WERI-Rb-1 (cell line): ENCODE results near the gene TENM3.

ENCODE experiments used
- DNase-seq: peaks from one replicate; pipeline ENCODE4 v3.0.0-alpha.2; 2020
- H3K27ac ChIP-seq: fragments of 250-450 bp; sonication (Bioruptor Pico); 2 replicates; pipeline ENCODE4 v1.5.1; 2020; ENCODE audit warnings: mild to moderate bottlenecking, moderate library complexity
- H3K27me3 ChIP-seq: fragments of 250-450 bp; sonication (Bioruptor Pico); 2 replicates; pipeline ENCODE4 v1.5.1; 2021; ENCODE audit warnings: mild to moderate bottlenecking, low read depth, moderate library complexity; ENCODE audit not compliant: insufficient read depth, severe bottlenecking
- H3K36me3 ChIP-seq: fragments of 250-450 bp; sonication (Bioruptor Pico); 2 replicates; pipeline ENCODE4 v1.5.1; 2020; ENCODE audit warnings: mild to moderate bottlenecking, moderate library complexity
- H3K4me3 ChIP-seq: 2 replicates; pipeline ENCODE4 v1.5.1; 2011; ENCODE audit warnings: low read depth, mild to moderate bottlenecking, control low read depth, low read length
- H3K9me3 ChIP-seq: fragments of 250-450 bp; sonication (Bioruptor Pico); 2 replicates; pipeline ENCODE4 v1.5.1; 2021; ENCODE audit warnings: mild to moderate bottlenecking, moderate library complexity; ENCODE audit not compliant: severe bottlenecking
- TF ChIP-seq, protein P1 (sequence below): IDR thresholded peaks from 2 replicates; pipeline ENCODE4 v1.5.1; 2011; ENCODE audit warnings: low read depth, mild to moderate bottlenecking, control low read depth, inconsistent platforms, low read length

The TENM3 gene

DNA sequence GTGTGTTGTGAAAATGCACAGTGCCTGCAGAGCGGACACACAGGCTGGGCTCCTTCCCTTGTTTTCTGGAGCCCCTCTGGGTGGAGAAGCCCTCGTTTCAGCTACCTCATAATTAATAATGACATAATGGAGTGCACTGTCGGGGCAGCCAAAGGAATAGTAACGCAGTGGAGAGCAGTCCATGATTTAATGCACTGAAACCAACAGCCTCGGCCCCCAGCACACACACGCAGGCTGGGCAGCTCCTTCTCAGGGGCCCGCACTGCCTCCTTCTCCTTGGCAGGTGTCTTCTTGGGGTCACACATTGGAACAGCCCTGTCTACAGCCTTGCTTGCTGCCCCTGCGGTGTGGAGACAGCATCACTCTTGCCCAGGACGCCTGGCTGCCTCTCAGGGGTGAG, 584.8 kb downstream of the TENM3 start:
- H3K27me3 ChIP-seq = no peaks in the 10 kb centered on the region
- H3K4me3 ChIP-seq = no peak overlapping the region
- H3K36me3 ChIP-seq = no peaks in the 10 kb centered on the region
- H3K9me3 ChIP-seq = peaks cover 5% of the 10 kb centered on the region
- DNase-seq = no peak
- TF ChIP-seq, protein P1, sequence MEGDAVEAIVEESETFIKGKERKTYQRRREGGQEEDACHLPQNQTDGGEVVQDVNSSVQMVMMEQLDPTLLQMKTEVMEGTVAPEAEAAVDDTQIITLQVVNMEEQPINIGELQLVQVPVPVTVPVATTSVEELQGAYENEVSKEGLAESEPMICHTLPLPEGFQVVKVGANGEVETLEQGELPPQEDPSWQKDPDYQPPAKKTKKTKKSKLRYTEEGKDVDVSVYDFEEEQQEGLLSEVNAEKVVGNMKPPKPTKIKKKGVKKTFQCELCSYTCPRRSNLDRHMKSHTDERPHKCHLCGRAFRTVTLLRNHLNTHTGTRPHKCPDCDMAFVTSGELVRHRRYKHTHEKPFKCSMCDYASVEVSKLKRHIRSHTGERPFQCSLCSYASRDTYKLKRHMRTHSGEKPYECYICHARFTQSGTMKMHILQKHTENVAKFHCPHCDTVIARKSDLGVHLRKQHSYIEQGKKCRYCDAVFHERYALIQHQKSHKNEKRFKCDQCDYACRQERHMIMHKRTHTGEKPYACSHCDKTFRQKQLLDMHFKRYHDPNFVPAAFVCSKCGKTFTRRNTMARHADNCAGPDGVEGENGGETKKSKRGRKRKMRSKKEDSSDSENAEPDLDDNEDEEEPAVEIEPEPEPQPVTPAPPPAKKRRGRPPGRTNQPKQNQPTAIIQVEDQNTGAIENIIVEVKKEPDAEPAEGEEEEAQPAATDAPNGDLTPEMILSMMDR = no peak
- H3K27ac ChIP-seq = no peak overlapping the region

DNA sequence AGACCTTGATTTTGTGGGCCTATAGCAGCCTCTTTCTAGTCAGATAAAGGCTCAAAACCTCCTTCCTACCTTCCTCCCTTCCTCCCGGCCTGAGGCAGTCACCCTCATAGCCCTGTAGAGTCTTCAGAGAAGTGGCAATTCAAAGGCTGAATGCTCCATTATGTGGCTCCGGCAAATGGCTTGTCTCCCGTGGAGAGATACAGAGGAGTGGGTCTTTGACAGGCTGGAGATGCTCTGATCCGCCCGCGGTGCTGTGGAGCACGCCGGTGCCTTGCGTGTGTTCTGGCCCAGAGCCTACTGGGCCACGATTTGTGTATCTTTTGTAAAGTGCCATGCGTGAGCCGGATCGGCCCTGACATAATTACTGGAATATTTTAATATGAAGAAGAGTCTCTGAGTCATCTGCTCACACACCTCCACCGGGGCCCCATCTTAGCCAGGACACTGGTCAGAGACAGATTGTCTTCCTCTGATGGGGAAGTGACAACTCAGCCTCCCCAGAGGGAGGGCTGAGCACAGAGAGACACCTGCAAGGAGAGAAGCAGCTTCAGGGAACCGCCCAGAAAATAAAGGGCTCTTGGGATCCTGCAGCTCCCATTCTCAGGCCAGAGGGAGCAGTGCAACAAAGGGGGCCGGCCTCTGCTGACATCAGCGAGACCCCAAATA, 585.3 kb downstream of the TENM3 start:
- TF ChIP-seq, protein P1 = no peak
- H3K27me3 ChIP-seq = no peaks in the 10 kb centered on the region
- no peak overlapping the region for H3K27ac ChIP-seq
- H3K4me3 ChIP-seq = no peak overlapping the region
- H3K9me3 ChIP-seq = peaks cover 5% of the 10 kb centered on the region
- no peak for DNase-seq
- no peaks in the 10 kb centered on the region for H3K36me3 ChIP-seq

DNA sequence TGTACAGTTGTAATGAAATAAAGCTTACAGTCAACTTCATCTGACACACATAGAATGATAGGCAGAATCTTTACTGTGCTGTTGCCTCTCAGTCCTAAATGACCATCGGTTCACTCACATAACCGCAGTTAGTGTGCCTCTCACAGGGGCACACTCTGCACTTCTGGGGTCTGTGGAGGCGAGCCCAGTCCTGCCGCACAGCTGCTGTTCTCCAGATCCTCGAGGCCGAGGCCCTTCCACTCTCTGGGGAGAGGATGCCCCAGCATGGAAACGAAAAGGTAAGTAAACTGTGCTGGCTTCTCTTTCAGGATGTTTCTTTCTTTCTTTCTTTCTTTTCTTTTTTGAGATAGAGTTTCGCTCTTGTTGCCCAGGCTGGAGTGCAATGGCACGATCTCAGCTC, 586.0 kb downstream of the TENM3 start:
- peaks cover 5% of the 10 kb centered on the region for H3K9me3 ChIP-seq
- H3K27ac ChIP-seq = no peak overlapping the region
- TF ChIP-seq, protein P1 = no peak
- no peak overlapping the region for H3K4me3 ChIP-seq
- H3K27me3 ChIP-seq = no peaks in the 10 kb centered on the region
- DNase-seq = no peak
- no peaks in the 10 kb centered on the region for H3K36me3 ChIP-seq

DNA sequence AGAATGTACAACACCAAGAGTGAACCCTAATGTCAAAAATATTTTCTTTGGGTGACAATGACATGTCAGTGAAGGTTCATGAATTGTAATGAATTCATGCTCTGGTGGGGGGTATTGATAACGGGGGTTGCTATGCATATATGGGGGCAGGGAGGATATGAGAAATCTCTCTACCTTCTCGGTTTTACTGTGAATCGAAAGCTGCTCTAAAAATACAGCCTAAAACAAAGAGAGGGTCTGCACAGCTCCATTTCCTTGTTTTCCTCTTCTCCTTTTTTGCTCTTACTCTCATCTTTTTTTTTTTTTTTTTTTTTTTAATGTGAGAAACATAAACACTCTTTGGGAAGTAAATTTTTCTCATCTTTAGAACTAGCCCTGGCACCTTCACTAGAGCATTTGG, 588.2 kb downstream of the TENM3 start:
- no peak overlapping the region for H3K4me3 ChIP-seq
- no peaks in the 10 kb centered on the region for H3K27me3 ChIP-seq
- TF ChIP-seq, protein P1 = no peak

DNA sequence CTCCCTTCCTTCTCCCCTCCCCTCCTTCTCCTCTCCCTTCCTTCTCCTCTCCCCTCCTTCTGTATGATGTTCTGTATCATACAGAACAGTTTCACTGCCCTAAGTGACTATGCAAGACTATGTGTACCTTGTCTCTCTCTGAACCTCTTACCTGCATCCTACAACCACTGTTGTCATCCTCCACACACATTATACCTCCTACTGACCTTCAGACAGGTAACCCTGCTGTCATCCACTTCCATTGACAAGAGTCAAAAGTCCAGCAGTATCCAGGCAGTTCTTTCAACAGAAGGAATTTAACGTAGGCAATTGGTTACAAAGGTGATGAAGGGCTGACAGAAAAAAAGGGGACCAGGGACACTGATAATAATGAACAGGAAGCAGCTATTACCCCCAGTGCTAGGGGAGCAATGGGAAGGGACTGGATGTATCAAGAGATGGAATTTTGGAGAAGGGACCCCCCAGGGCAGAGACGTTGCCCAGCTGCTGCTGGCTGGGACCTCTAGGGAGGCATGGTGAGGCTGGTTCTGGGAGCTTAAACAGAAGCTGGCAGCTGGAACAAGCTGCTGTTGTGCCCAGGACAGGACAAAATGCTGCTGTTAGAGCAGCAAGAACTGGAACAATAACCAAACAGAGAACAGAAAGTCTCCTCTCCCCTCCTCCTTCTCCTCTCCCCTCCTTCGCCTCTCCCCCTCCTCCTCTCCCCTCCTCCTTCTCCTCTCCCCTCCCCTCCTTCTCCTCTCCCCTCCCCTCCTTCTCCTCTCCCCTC, 589.3 kb downstream of the TENM3 start:
- Histone ChIP-seq H3K4me3 (no peak overlapping the region), H3K36me3 (no peaks in the 10 kb centered on the region), H3K27me3 (no peaks in the 10 kb centered on the region), H3K9me3 (peaks cover 5% of the 10 kb centered on the region), H3K27ac (no peak overlapping the region)
- TF ChIP-seq, protein P1 = no peak
- DNase-seq = no peak

More for the DNA sequence above, 588.2 kb downstream of the TENM3 start:
- DNase-seq = no peak
- Histone ChIP-seq H3K36me3 (no peaks in the 10 kb centered on the region), H3K9me3 (peaks cover 5% of the 10 kb centered on the region), H3K27ac (no peak overlapping the region)
